Ascending aorta (tissue), 2 donors: ENCODE results near the gene CCDC57. TPM values are rescaled to one million over a fixed set of nuclear protein-coding genes. Genes with fewer than 3 reads are reported as not detected.

Source experiments
- DNase-seq, 2 donors: peaks; one replicate each; pipeline ENCODE4 v3.0.0-alpha.2; 2019; ENCODE audit warnings: low spot score in 2 of 2
- H3K27ac ChIP-seq, 2 donors: fragments of 200-600 bp; sonication (generic); one replicate each; pipeline ENCODE4 v1.5.1; 2016 to 2017; ENCODE audit warnings: mild to moderate bottlenecking in 1 of 2
- H3K27me3 ChIP-seq: fragments of 200-600 bp; sonication (generic); one replicate; pipeline ENCODE4 v1.5.1; 2017
- H3K36me3 ChIP-seq, 2 donors: fragments of 200-600 bp; sonication (generic); one replicate each; pipeline ENCODE4 v1.5.1; 2016
- H3K4me1 ChIP-seq, 2 donors: fragments of 200-600 bp; sonication (generic); one replicate each; pipeline ENCODE4 v1.5.1; 2016 to 2017; ENCODE audit warnings: mild to moderate bottlenecking in 1 of 2
- H3K4me3 ChIP-seq, 2 donors: fragments of 200-600 bp; sonication (generic); one replicate each; pipeline ENCODE4 v1.5.1; 2016 to 2017; ENCODE audit warnings: mild to moderate bottlenecking in 1 of 2
- H3K9me3 ChIP-seq, 2 donors: fragments of 200-600 bp; sonication (generic); one replicate each; pipeline ENCODE4 v1.5.1; 2016
- CTCF ChIP-seq, 3 experiments: fragments of 200-600 bp in 2 of 3; fragments of 450-650 bp in 1 of 3; sonication (generic) in 2 of 3; IDR thresholded peaks; one replicate each; pipeline ENCODE4 v1.5.1; 2016 to 2019; ENCODE audit warnings: antibody characterized with exemption in 3 of 3, mild to moderate bottlenecking in 1 of 3, moderate library complexity in 1 of 3
- intact Hi-C: fragments of 100-400 bp; cut with DNase I; formaldehyde crosslinking; loops from one replicate; pipeline ENCODE4 v1.15.1; 2023
- total RNA-seq: library from RNA; depleted of rRNA; stranded (reverse); fragments of >200 nt; gene quantifications from one replicate; pipeline ENCODE4 v1.1.0, GENCODE V29; 2016

Gene CCDC57
- total RNA-seq, 1 donor from 2014 or later, result 12.8 TPM

GRCh38 chr17:82180776-82181528 lies 31.7 kb downstream of the CCDC57 start:
- Histone ChIP-seq H3K36me3 (peaks cover 18 to 35% of the 10 kb centered on the region in 2 donors), H3K27me3 (no peaks in the 10 kb centered on the region), H3K9me3 (no peaks in the 10 kb centered on the region), H3K4me3 (no peak overlapping the region), H3K27ac (no peak overlapping the region), H3K4me1 (no peaks in the 10 kb centered on the region)
- intact Hi-C loops, result no loop called here
- no peak for TF ChIP-seq CTCF (IDR thresholded peaks at IDR 0.05)
- no peak for DNase-seq

- peaks cover 14 to 40% of the 10 kb centered on the region in 2 donors for H3K36me3 ChIP-seq
- no peak overlapping the region for H3K27ac ChIP-seq
- no peak for DNase-seq
Observed at GRCh38 chr17:82179946-82180475, 32.6 kb downstream of the CCDC57 start.

GRCh38 chr17:82179412-82179811 lies 33.2 kb downstream of the CCDC57 start:
- no peak overlapping the region for H3K27ac ChIP-seq
- no peak for TF ChIP-seq CTCF (IDR thresholded peaks at IDR 0.05)

More at GRCh38 chr17:82179946-82180475, 32.6 kb downstream of the CCDC57 start:
- TF ChIP-seq CTCF (IDR thresholded peaks at IDR 0.05), result no peak
- Histone ChIP-seq H3K4me1 (no peaks in the 10 kb centered on the region), H3K27me3 (no peaks in the 10 kb centered on the region), H3K9me3 (no peaks in the 10 kb centered on the region), H3K4me3 (no peak overlapping the region)
- intact Hi-C loops, result no loop called here

GRCh38 chr17:82178499-82179261 lies 34.0 kb downstream of the CCDC57 start:
- Histone ChIP-seq H3K27ac (no peak overlapping the region), H3K4me3 (no peak overlapping the region), H3K9me3 (no peaks in the 10 kb centered on the region), H3K36me3 (peaks cover 11 to 33% of the 10 kb centered on the region in 2 donors), H3K27me3 (no peaks in the 10 kb centered on the region), H3K4me1 (no peaks in the 10 kb centered on the region)
- no peak for DNase-seq
- intact Hi-C loops, result no loop called here
- no peak for TF ChIP-seq CTCF (IDR thresholded peaks at IDR 0.05)

More at GRCh38 chr17:82179412-82179811, 33.2 kb downstream of the CCDC57 start:
- no peak for DNase-seq
- no peak overlapping the region for H3K4me3 ChIP-seq
- intact Hi-C loops, result no loop called here
- H3K27me3 ChIP-seq, result no peaks in the 10 kb centered on the region
- H3K36me3 ChIP-seq, result peaks cover 11 to 34% of the 10 kb centered on the region in 2 donors
- H3K9me3 ChIP-seq, result no peaks in the 10 kb centered on the region
- no peaks in the 10 kb centered on the region for H3K4me1 ChIP-seq

GRCh38 chr17:82177761-82178498 lies 34.7 kb downstream of the CCDC57 start:
- TF ChIP-seq CTCF (IDR thresholded peaks at IDR 0.05), result no peak
- no peaks in the 10 kb centered on the region for H3K9me3 ChIP-seq
- H3K27me3 ChIP-seq, result no peaks in the 10 kb centered on the region
- no peak for DNase-seq
- no peaks in the 10 kb centered on the region for H3K4me1 ChIP-seq
- H3K27ac ChIP-seq, result no peak overlapping the region
- no peak overlapping the region for H3K4me3 ChIP-seq
- H3K36me3 ChIP-seq, result peaks cover 8 to 27% of the 10 kb centered on the region in 2 donors
- intact Hi-C loops, result no loop called here
